Activated CD4-positive, alpha-beta T cell treated with anti-CD3 and anti-CD28 coated beads, Interleukin-2, amount 50 U/mL, for 24 hours (primary cell): ENCODE measurements around the gene SMOC2.

Experiments
- DNase-seq, 2 donors: peaks; one replicate each; pipeline ENCODE4 v3.0.0-alpha.2; 2020; ENCODE audit warnings: low read depth in 1 of 2, low spot score in 1 of 2

SMOC2 gene

GRCh38 chr6:168442646-168443045 is 1.7 kb downstream of the SMOC2 start:
- DNase-seq, result no peak

DNA sequence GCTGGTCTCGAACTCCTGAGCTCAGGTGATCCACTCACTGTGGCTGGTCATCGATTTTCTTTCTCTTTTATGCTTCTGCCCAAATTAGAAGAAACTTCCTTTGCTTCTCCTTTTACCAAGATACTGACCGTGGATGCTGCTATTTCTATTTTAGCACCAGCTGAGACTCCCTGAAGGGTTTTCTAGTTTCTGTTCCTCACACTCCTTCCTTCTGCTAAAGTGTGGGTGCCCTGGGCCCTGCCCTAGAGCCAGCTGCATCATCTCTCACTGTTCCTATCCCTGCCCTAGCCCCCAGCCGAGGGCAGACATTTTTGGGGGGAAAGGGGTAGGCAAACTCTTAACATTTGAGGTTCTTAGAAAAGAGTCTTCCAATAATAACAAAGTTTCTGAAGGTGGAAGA is 6.3 kb downstream of the SMOC2 start:
- DNase-seq, result no peak

- no peak for DNase-seq
Observed at GRCh38 chr6:168447700-168448099, 6.7 kb downstream of the SMOC2 start.

DNA sequence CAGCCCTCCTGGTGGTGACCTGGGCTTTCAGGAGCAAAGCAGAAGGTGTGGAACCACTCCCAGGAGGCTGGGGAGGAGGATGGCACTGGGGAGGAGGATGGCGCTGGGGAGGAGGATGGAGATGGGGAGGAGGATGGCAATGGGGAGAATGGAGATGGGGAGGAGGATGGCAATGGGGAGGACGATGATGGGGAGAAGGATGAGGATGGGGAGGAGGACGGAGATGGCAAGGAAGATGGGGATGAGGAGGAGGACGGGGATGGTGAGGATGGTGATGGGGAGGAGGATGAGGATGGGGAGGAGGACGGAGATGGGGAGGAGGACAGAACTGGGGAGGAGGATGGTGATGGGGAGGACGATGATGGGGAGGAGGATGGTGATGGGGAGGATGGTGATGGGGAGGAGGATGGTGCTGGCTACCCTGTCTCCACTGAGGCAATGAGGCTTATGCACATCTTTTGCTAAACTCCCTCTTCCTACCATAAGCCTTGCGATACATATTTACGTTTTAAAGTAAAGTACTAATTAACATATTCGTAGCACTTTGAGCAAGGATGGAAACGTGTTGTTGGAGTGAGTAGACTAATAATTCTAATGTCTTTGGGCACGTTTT is 7.4 kb downstream of the SMOC2 start:
- no peak for DNase-seq

DNA sequence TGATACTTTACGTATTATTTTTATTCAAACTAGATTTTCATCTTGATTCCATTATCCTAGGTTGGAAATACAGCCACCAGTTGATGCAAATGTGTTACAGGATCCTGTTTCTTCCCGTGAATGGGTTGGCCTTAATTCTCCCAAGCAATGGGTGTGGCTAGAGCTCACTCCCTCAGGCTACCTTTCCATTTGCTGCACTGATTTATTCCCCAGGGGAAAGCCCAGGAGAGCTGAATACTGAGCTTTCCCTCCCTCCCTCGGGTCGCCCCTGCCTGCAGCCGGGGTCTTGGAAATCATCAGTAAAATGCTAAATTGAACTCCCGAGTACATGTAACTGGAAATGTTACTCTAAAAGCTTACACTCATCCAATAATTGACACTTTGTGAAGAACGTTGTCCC is 9.9 kb downstream of the SMOC2 start:
- DNase-seq, result no peak

DNA sequence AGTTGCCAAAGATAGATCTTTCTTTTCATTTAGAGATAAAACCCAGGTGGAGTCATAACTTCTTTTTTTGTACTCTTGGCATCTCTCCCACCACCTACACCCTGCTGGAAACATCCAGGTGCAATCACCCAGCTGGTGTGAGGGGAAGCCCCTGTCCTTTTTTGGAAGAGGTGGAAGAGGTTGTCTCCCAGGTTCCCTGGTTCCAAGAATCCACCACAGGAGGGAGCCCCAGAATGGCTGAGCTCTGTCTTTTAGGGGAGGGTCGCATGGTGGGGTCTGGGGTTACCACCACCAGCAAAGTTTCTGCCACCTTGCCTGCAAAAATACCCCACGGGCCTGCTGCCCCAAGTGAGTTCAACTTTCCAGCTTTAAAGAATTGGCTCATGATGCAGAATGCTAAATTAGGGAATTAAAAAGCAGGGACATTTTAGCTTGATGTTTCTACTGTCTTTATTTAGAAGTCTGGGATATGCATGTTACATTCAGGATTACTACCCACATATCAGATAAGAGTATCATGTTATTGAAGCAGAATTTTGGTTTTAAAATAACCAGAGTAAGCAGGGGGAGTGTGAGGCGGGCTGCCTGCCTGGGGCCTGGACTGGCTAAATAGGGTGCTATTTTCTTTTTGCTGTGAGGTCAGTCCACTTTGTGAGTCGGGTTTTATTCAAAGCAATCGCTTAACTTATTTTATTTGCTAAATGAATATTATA is 11.0 kb downstream of the SMOC2 start:
- DNase-seq, result no peak

GRCh38 chr6:168452685-168453377 is 11.8 kb downstream of the SMOC2 start:
- no peak for DNase-seq

GRCh38 chr6:168455847-168456530 is 15.0 kb downstream of the SMOC2 start:
- no peak for DNase-seq

- DNase-seq, result no peak
Observed at GRCh38 chr6:168456907-168457652, 16.1 kb downstream of the SMOC2 start.

DNA sequence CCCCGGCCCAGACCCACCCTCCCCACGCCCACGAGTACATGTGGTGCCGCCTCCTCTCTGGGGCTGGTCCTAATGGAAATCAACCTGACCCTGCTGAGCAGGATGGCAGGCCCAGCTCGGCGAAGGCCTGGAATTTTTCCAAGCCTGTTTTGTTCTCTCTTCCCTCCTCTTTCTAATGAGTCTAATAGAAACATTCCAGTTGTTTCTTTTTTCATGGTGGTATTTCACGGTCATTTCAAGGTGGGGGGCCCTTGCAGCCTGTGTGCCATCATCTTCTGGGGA is 16.6 kb downstream of the SMOC2 start:
- no peak for DNase-seq

GRCh38 chr6:168458101-168458500 is 17.1 kb downstream of the SMOC2 start:
- DNase-seq, result no peak

GRCh38 chr6:168459572-168459971 is 18.6 kb downstream of the SMOC2 start:
- no peak for DNase-seq

GRCh38 chr6:168462289-168462853 is 21.4 kb downstream of the SMOC2 start:
- no peak for DNase-seq

- no peak for DNase-seq
Observed at GRCh38 chr6:168464546-168464945, 23.6 kb downstream of the SMOC2 start.

DNA sequence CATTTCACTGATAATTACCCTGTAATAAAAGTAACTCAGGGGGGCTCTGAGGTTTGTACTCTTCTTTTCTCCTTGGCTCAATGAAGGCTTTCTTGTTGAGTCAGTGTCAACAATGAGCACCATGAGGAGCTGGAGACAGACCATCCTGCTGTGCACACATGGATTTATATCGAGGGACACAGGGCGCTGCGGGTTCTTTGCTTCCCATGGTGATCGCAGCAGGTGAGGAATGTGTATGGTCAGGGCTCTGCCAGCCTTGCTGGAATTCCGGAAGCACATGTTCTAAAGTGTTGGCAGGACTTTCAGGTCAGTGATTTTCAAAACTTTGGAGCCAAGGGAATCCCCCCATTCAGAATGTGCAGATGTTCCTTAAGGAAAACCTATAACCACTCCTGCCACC is 27.1 kb downstream of the SMOC2 start:
- DNase-seq, result no peak

DNA sequence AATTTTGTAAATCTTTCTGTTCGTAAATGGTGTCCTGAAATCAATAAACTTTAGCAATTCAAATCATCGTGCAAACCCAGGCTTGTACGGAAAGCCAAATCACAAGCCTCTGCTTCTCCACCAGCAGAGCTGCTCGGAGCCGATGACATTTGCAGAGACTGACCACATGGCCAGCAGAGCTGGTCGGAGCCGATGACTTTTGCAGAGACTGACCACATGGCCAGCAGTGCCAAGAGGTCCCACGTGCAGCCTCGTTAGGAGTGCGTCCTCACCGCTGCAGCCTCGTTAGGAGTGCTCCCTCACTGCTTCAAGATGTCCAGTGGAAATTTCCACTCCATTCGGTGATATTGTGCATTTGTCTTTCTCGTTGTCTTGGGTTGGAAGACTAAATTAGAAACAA is 28.5 kb downstream of the SMOC2 start:
- DNase-seq, result no peak

DNA sequence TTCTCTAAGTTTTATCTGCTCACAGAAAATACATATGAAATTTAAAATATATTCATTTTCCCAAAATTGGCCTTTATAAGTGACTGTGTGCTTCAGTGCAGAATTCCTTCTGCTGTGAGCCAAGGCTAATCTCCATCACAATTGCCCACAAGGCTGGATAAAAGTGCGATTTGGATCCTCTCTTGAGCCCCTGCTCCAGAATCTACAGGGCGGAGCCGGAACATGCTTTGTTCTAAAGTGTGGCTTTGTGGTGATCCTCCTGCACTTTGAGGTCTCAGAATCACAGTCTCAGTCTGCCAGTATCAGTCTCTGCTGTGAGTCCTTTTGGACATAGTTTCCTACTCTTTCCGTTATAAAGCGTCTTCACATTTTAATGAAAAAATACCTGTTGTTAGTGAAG is 28.9 kb downstream of the SMOC2 start:
- no peak for DNase-seq

DNA sequence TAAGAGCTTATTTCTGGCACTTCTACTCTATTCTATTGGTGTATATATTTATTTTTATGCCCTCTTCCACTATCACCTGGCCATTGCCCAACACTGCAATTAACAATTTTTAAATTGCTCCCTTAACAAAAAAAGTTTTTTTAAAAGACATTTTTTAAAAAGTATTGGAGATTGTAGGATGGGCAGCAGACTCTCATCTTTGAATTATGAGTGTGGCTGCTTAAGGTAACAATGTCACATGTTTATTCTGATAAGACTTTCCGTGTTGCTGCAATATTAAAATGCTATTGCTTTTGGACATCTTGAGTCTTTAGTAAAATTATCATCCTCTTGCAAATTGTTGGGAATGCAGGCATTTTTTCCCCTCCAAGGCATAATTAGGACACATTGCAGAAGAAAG is 31.4 kb downstream of the SMOC2 start:
- no peak for DNase-seq

GRCh38 chr6:168473197-168473596 is 32.2 kb downstream of the SMOC2 start:
- no peak for DNase-seq

DNA sequence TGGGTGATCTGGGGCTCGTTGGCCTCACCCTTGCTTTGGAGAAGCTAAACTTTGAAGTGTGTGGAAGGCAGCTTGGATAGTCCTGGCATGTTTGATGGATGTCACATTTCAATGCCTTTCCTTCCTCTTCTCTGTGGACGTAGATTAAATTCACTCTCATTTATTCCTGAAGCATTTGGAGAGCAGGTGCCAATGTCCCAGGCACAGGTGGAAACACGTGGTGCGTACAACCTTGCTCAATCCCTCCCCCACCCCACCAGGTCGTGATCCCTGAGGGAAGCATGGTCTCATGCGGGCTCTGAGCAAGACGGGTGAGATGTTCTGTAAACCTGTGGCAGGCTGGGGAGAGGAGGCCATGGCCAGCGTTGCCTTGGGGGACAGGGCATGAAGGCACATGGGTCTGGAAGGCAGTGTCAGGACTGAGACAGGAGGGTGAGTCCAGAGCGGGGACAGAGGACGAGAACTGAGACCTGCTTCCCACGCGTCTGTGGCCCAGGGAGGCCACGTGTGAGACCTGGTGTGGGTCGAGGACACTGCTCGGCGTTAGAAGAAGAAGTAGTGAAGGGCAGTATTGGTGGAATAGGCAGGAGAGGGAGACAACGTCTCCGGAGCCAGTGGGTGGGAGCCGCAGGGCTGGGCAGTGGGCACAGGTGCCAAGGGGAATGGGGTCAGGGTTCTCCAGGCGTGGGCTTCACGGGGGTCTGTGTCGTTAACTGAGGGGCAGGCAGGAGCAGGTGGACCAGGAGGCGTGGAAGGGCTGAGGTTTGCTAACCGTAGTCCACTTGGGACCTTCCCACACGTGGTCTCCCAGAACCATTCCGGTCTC is 34.4 kb downstream of the SMOC2 start:
- DNase-seq, result no peak
